Lower lobe of right lung (tissue), 2 donors: Measurements from ENCODE around the gene DSN1. TPM values are rescaled to one million over a fixed set of nuclear protein-coding genes. Genes with fewer than 3 reads are reported as not detected.

Source experiments
- ATAC-seq, 2 donors: fragments of 200-7000 bp; cut with Tn5 transposase; one replicate each; pipeline ENCODE4 v1.9.1; 2020 to 2022; ENCODE audit warnings: mild to moderate bottlenecking in 2 of 2, moderate library complexity in 2 of 2
- DNase-seq: peaks from one replicate; pipeline ENCODE4 v3.0.0-alpha.2; 2020
- H3K27ac ChIP-seq: fragments of 200-600 bp; one replicate; pipeline ENCODE4 v1.8.0; 2022
- H3K27me3 ChIP-seq: fragments of 200-600 bp; one replicate; pipeline ENCODE4 v1.8.0; 2022; ENCODE audit warnings: low read depth
- H3K36me3 ChIP-seq: fragments of 200-600 bp; one replicate; pipeline ENCODE4 v1.8.0; 2022; ENCODE audit warnings: mild to moderate bottlenecking
- H3K4me1 ChIP-seq: fragments of 200-600 bp; one replicate; pipeline ENCODE4 v1.8.0; 2022
- H3K4me3 ChIP-seq: fragments of 200-600 bp; one replicate; pipeline ENCODE4 v1.8.0; 2022; ENCODE audit warnings: mild to moderate bottlenecking
- H3K9me3 ChIP-seq: fragments of 200-600 bp; one replicate; pipeline ENCODE4 v1.8.0; 2022
- CTCF ChIP-seq: fragments of 200-600 bp; IDR thresholded peaks from one replicate; pipeline ENCODE4 v1.8.0; 2022; ENCODE audit warnings: antibody characterized with exemption, mild to moderate bottlenecking
- intact Hi-C: fragments of 100-400 bp; cut with DNase I; formaldehyde crosslinking; loops from one replicate; pipeline ENCODE4 v1.11.0; 2022
- total RNA-seq: library from RNA; stranded (reverse); fragmentation: NEBNext Ultra II Directional; extraction: Animal tissue kit (Norgen Biotek cat#: 25700); gene quantifications from one replicate; pipeline ENCODE4 v1.2.1, GENCODE V29; 2021
- donor health status: DM: no; HTN: yes; CAD: no; lungs with severe emphysema.

Gene DSN1
- total RNA-seq, 1 donor from 2014 or later: 6.5 TPM

GRCh38 chr20:36736451-36737182 lies 36.9 kb downstream of the DSN1 start:
- no peak for TF ChIP-seq CTCF
- Histone ChIP-seq H3K27ac (no peak overlapping the region), H3K4me3 (no peak overlapping the region), H3K27me3 (no peaks in the 10 kb centered on the region), H3K4me1 (no peaks in the 10 kb centered on the region), H3K36me3 (no peaks in the 10 kb centered on the region), H3K9me3 (no peaks in the 10 kb centered on the region)
- ATAC-seq (no peak), DNase-seq (no peak)
- intact Hi-C loops: no loop called here

- DNase-seq (no peak), ATAC-seq (no peak)
- Histone ChIP-seq H3K27me3 (no peaks in the 10 kb centered on the region), H3K4me1 (no peaks in the 10 kb centered on the region), H3K36me3 (no peaks in the 10 kb centered on the region), H3K27ac (no peak overlapping the region), H3K4me3 (no peak overlapping the region), H3K9me3 (no peaks in the 10 kb centered on the region)
- no peak for TF ChIP-seq CTCF
- intact Hi-C loops: no loop called here
Observed at GRCh38 chr20:36732456-36732855, 41.1 kb downstream of the DSN1 start.

GRCh38 chr20:36728986-36729385 lies 44.6 kb downstream of the DSN1 start:
- no peak for ATAC-seq

GRCh38 chr20:36726168-36726567 lies 47.4 kb downstream of the DSN1 start:
- intact Hi-C loops: no loop called here
- ATAC-seq (no peak), DNase-seq (no peak)
- Histone ChIP-seq H3K27ac (no peak overlapping the region), H3K9me3 (no peaks in the 10 kb centered on the region), H3K4me1 (no peaks in the 10 kb centered on the region), H3K27me3 (no peaks in the 10 kb centered on the region), H3K36me3 (peaks cover 2% of the 10 kb centered on the region), H3K4me3 (no peak overlapping the region)
- TF ChIP-seq CTCF: no peak

More at GRCh38 chr20:36728986-36729385, 44.6 kb downstream of the DSN1 start:
- H3K4me3 ChIP-seq: no peak overlapping the region
- H3K36me3 ChIP-seq: no peaks in the 10 kb centered on the region
- intact Hi-C loops: no loop called here
- TF ChIP-seq CTCF: no peak
- no peak overlapping the region for H3K27ac ChIP-seq
- no peak for DNase-seq
- no peaks in the 10 kb centered on the region for H3K9me3 ChIP-seq
- H3K4me1 ChIP-seq: no peaks in the 10 kb centered on the region
- no peaks in the 10 kb centered on the region for H3K27me3 ChIP-seq

GRCh38 chr20:36720510-36720909 lies 53.1 kb downstream of the DSN1 start:
- ATAC-seq: no peak

More at GRCh38 chr20:36720510-36720909, 53.1 kb downstream of the DSN1 start:
- H3K36me3 ChIP-seq: peaks cover 23% of the 10 kb centered on the region
- no peaks in the 10 kb centered on the region for H3K9me3 ChIP-seq
- no peak for DNase-seq
- intact Hi-C loops: no loop called here
- no peak overlapping the region for H3K4me3 ChIP-seq
- H3K4me1 ChIP-seq: no peaks in the 10 kb centered on the region
- no peak overlapping the region for H3K27ac ChIP-seq
- no peaks in the 10 kb centered on the region for H3K27me3 ChIP-seq
- no peak for TF ChIP-seq CTCF
